Retinal pigment epithelial cell (primary cell): Measurements from ENCODE around the gene CCDC12.

ENCODE experiments used
- DNase-seq: peaks from one replicate; pipeline ENCODE4 v3.0.0-alpha.2; 2010; ENCODE audit warnings: low read depth
- H3K4me3 ChIP-seq: 2 replicates; pipeline ENCODE4 v1.5.1; 2011; ENCODE audit warnings: mild to moderate bottlenecking, low read length, control low read depth, moderate library complexity
- TF ChIP-seq, protein P1 (sequence below): conservative IDR thresholded peaks from 2 replicates; pipeline ENCODE4 v1.5.1; 2011; ENCODE audit warnings: low read depth, low read length, control low read depth, inconsistent platforms

The CCDC12 gene

DNA sequence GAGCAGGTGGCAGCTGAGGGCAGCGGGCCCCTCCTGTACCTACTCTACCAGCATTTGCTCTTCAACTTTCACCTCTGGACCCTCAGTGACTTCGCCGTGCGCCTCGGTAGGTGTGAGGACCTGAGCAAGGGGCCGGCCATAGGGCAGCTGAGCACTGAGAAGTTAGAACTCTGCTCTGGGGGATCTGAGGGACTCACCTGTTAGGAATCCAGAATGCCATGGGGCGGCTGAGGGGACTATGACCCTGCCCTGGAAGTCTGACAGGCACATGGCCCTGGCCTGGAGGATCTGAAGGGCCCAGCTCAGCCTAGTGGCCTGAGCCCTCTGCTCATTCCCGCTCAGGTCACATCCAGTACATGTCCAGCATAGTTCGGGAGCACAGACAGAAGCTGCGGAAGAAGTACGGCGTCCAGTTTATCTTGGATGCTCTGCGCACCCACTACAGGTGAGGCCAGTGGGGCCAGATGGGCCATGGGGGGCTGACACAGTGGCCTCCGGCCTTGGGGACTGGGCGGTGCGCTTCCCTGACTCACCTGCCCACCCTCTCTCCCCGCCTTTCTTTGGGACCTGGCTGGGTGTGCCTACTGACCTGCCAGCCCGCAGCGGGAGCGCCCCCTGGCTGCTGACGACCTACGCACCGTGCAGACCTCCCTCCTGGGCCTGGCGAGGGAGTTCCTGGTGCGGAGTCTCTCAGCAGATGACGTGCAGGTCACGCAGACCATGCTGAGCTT, 21.7 kb upstream of the CCDC12 start:
- TF ChIP-seq, protein P1, sequence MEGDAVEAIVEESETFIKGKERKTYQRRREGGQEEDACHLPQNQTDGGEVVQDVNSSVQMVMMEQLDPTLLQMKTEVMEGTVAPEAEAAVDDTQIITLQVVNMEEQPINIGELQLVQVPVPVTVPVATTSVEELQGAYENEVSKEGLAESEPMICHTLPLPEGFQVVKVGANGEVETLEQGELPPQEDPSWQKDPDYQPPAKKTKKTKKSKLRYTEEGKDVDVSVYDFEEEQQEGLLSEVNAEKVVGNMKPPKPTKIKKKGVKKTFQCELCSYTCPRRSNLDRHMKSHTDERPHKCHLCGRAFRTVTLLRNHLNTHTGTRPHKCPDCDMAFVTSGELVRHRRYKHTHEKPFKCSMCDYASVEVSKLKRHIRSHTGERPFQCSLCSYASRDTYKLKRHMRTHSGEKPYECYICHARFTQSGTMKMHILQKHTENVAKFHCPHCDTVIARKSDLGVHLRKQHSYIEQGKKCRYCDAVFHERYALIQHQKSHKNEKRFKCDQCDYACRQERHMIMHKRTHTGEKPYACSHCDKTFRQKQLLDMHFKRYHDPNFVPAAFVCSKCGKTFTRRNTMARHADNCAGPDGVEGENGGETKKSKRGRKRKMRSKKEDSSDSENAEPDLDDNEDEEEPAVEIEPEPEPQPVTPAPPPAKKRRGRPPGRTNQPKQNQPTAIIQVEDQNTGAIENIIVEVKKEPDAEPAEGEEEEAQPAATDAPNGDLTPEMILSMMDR: peak; percentile 94
- H3K4me3 ChIP-seq: no peak overlapping the region
- no peak for DNase-seq

DNA sequence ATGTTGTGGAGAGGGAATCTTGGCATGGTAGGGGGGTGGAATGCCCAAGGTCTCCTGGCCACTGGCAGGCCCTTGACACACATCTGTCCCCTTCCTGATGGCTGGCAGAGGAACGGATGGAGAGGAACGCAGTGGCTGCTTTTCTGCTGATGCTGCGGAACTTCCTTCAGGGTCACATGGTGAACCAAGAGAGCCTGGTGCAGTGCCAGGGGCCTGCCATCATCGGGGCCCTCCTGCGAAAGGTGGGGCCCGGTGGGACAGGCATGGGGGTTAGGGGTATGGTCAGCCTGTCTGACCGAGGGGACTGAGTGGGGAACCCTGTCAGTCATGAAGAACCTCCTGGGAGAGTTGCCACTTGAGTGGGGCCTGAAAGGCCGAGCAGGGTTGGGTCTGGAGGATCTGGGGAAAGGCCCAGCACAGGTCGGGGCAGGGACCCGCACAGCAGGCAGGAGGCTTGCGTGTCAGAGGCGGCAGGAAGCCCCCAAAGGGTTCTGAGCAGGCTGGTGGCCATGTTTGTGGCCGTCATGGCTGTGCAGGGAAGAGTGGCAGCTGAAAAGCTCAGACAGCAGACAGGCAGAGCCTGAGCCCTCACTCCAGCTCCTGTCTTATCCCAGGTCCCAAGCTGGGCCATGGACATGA, 21.0 kb upstream of the CCDC12 start:
- TF ChIP-seq, protein P1: no peak
- no peak for DNase-seq
- H3K4me3 ChIP-seq: no peak overlapping the region

GRCh38 chr3:46996689-46997452, 20.3 kb upstream of the CCDC12 start:
- H3K4me3 ChIP-seq: no peak overlapping the region
- TF ChIP-seq, protein P1: no peak
- DNase-seq: no peak

GRCh38 chr3:46995901-46996562, 19.5 kb upstream of the CCDC12 start:
- TF ChIP-seq, protein P1: no peak
- DNase-seq: no peak
- H3K4me3 ChIP-seq: no peak overlapping the region

GRCh38 chr3:46994801-46995731, 18.5 kb upstream of the CCDC12 start:
- no peak overlapping the region for H3K4me3 ChIP-seq
- TF ChIP-seq, protein P1: no peak
- DNase-seq: no peak

DNA sequence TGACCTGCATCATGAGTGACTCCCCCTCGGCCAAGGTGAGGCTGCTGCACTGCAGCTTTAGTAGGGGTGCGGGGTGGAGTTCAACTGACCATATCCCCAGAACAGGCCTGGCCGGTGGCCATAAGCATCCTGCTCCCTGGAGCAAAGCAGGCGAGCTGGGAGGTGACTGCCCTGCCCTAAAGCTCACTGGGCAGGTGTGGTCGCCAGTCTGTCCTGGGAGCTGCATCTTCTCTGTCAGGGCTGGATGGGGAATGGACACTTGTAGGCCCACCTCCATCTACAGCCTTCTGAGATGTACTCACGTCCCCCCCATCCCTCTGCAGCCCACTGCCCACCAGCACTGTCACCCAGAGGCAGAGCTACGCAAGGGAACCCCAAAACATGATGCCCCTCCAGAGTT, 17.4 kb upstream of the CCDC12 start:
- no peak overlapping the region for H3K4me3 ChIP-seq
- TF ChIP-seq, protein P1: no peak
- no peak for DNase-seq
